Muscle of back (tissue), 11 donors: ENCODE measurements around the gene CPLX3. TPM values are rescaled to one million over a fixed set of nuclear protein-coding genes. Genes with fewer than 3 reads are reported as not detected.

ENCODE experiments used
- DNase-seq, 3 donors: peaks; one replicate each; pipeline versions ENCODE4 v3.0.0 to v3.0.0-alpha.2; 2013
- polyA plus RNA-seq, 10 donors: library from polyadenylated mRNA; unstranded; fragments of 120-200 nt; gene quantifications; one replicate each; pipeline ENCODE4 v1.2.1, GENCODE V29; 2013; ENCODE audit not compliant: insufficient read length in 10 of 10

The CPLX3 gene
- polyA plus RNA-seq, 10 donors: 0.10 TPM; not detected in 9

DNA sequence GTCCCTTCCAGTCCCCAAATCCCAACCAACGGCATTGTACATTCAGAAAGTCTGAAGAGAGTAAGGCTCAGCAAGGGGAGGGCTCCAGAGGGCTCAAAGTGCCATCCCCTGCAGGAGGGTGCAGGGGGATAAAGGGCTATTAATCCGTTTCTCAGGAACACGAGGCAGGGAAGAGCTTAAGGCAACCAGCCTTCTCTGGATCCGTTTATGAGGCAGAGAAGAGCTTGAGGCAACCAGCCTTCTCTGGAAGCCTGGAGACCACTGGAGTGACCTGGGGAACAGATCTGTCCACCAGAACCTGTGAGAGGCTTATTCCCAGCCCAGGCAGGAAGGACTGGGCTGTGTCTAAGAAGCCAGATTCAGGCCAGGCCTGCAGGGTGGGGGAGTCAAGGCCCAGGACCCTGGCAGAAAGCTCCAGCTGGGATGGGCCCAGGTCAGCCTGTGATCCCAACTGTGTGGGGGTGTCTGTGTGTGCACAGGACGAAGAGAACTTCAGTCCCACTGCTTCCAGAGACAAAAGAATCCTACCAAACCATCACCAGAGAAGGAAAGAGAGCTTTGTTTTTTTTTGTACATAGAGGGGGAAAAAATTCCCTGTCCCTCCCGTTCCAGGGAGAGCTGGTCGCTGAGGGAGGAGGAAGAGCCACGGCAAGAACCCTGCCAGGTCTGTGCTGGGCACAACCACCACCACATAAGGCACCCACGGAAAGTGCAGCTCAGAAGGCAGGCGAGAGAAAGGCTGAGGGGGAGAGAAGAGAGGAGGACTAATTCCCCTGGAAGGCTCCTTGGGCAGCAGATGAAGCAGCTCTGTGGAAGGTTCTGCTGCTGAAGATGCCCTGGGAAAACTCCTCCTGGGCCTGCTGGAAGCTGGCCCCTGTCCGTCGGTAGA is 18.1 kb downstream of the CPLX3 start:
- no peak for DNase-seq

DNA sequence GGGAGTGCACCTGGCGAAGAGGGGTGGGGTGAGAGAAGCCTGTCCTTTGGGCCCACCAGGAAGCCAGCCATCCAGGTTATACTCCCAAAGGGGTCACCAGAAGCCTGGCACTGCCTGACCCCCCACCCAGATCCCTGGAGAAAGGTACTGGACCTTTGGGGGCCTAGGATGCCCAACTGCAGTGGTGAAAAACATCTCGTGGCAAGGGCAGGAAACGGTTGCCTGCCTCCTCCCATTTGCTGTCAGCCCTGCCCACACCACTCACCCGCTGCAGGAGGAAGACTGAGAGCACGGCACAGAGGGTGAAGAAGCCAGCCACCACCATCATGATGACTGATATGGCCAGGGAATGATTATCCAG is 18.8 kb downstream of the CPLX3 start:
- DNase-seq: no peak

DNA sequence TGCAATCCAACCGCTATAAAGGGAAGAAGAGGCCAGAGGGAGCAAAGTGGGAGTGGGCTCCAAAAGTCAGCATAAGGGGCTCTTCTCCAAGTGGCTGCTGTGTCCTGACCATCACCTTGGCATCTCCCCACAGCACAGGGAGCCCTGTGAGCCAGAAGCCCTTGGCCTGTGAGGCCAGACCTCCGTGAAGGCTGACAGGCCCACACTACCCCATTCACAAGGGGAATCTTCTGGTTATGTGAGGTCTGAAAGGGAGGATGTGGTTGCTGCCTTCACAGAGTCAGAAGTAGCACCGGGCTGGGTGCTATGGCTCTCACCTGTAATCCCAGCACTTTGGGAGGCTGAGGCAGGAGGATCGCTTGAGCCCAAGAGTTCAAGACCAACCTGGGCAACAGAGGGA is 19.2 kb downstream of the CPLX3 start:
- DNase-seq: no peak

DNA sequence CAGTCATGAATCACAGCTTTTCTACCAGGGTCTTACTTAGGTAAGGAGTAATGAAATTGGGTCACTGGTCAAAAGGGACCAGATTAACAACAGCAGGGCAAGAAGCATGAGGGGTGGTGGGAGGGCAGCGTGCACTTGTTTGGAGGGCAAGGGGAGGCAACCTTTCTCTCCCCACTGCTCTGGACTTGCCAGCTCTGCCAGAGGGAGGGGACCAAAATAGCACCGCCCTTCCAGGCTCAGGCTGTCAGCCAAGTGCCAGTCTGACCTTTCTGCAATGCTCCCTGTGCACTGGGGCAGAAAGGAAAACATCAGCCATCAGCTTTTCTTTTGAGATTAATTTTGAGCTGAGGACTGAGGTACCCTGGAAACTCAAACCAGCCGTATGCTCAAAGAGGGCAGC is 21.0 kb downstream of the CPLX3 start:
- DNase-seq: no peak

DNA sequence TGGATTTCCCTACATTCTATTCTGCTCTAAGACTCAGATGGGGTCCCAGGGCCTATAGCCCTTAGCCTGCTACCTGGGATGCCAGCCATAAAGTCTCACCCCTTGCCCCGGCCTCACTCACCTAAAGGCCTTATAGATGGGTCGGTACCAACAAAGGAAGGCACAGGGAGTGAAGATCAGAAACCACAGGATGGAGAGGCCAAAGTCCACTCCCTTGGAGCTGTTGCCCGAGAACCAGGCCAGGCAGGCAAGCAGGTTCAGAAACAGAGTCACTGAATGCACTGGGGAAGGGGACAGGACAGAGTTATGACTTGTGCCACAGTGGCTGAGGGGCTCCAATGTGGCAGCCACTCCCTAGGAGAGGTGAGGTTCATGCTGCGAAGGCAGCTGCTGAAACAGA is 24.0 kb downstream of the CPLX3 start:
- no peak for DNase-seq

DNA sequence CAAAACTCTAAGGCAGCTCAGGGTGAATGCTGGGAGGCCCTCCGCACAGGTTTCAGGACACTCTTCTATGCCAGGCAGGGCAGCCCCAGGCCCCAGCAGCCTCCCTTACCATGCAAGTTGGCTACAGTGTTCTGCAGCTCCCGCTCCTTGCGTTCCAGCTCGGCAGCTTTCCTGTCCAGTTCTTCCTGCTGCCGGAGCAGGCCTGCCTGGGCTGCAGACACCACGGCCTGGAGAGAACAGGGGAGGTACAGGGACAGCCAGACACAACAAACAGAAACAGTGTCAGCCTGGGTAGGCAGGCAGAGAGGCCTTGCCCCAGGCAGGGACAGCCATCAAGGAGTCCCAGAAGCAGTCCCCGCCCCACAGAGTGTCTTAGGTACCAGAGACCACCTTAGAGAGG is 25.5 kb downstream of the CPLX3 start:
- no peak for DNase-seq

DNA sequence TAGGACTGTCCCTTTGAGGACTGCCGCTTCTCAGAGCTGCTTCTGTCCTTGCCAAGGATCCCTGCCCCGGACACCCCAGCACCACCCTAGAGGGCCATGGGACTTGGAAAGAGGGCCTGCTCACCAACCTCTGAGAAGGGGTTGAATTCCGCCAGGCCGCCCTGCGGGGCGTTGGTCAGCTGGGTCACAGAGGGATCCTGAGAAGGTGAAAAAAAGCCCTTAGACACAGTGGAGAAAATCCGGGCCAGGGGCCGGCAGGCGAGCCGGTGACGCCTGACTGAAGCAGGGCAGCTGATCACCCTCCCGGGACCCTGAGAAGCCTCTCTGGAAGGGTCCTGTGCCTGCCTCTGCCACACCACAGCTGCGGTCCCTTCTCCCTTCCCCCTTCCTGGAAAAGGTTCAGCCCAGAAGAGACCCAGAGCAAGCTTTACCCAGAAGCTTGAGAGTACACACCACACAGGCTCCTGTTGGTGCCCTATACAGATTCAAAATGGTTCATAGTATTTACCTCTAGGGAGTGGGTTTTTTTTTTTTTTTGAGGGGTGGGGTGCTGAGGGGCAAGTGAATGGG is 28.1 kb downstream of the CPLX3 start:
- no peak for DNase-seq

DNA sequence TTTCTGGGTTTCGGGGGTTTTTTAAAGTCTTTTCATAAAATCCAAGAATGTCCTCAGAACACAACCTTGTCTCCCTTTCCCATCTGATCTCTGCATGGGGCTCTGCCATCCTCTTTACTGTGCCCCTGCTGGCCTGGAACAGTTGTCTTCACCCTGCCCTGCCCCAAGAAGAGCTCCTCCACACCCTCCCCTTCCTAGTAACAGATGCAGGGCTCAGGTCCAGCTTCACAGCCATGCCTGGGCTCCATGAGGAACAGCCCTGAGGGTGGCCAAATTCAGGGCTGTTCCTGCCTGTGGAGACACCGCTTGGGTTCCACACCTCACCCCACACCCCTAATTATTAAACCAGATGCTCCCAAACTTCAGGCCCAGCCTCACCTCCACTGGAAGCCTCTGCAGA is 29.4 kb downstream of the CPLX3 start:
- peak in 2 of 3 donors; percentile 60 to 65 for DNase-seq

DNA sequence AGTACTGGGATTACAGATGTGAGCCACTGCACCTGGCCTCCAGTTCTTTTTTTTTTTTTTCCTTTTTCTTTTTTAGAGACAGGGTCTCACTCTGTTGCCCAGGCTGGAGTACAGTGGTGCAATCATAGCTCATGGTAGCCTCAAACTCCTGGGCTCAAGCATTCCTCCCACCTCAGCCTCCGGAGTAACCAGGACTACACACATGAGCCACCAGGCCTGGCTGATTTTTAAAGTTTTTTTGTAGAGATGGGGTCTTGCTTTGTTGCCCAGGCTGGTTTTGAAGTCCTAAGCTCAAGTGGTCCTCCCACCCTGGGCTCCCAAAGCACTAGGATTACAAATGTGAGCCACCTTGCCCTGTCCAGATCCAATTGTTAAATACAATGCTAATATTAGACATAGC is 30.1 kb downstream of the CPLX3 start:
- no peak for DNase-seq

DNA sequence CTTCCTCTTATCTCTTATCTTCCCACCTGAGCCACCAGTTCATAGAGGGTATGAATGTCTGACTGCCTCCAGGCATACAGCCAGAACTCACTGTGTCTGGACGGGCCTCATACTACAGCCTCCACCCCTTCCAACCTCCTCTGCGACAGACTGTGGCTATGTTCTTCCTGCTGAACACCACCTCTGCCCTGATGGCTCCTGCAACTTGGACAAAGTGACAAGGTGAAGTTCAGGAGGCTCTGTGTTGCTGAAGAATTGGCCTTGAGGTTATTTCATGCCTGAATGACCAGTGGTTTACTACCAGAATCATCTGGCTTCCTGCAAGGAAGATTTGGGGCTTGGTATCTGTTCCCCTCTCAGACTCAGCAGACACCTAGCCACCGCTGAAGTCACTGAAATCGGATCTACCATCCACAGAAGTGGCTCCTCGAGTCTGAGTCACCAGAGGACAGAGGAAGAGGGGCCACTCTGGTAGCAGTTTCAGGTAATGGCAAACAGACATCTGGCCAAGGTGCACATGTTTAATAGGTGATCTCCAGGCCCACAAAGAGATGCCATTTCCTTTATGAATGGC is 30.7 kb downstream of the CPLX3 start:
- DNase-seq: no peak

DNA sequence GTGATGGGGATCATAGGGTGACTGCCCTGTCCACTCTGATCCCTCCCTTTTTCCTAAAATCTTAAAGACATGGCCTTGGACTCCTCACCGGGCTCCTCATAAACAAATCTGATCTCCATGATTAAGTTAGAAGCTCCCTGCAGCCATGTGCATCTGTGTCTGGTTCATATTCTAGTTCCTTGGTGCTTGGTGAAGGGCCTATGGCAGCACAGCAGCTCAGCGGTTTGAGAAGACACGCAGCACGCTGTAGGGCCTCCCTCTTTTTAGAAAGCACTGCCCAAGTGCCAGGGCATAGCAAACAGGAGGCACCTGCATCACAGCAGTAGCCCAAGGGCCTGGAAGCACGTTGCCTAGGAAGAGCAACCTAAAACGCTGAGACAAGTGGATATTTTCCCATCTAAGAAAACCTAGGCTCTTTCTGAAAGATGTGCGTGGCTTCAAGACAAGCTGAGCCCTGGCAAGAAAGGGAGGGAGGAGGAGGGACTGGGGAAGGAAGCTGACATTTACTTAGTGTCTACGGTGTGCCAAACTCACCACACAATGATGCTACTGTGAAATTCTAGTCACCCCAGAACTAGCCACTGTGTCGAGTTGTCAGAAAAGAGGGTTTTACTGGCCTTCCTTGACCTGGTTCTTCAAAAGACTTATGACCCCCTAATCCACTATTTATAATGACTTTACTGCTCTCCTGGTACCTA is 31.4 kb downstream of the CPLX3 start:
- DNase-seq: no peak

DNA sequence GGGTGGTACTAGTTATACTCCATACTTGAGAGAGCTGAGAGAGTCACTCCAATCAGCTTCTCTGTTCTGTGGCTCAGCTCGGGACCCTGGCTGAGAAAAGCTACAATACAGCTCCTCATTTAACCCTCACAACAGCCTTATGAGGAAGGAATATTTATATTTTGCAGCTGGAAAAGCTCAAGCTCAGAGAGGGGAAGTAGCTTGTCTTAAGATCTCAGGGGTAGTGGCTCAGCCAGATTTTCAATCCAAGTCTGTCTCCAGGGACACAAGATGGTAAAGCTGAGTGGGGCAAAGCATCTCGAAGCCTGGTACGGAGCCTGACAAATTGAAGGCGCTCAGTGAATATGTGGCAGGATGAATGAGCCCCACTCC is 31.9 kb downstream of the CPLX3 start:
- no peak for DNase-seq

DNA sequence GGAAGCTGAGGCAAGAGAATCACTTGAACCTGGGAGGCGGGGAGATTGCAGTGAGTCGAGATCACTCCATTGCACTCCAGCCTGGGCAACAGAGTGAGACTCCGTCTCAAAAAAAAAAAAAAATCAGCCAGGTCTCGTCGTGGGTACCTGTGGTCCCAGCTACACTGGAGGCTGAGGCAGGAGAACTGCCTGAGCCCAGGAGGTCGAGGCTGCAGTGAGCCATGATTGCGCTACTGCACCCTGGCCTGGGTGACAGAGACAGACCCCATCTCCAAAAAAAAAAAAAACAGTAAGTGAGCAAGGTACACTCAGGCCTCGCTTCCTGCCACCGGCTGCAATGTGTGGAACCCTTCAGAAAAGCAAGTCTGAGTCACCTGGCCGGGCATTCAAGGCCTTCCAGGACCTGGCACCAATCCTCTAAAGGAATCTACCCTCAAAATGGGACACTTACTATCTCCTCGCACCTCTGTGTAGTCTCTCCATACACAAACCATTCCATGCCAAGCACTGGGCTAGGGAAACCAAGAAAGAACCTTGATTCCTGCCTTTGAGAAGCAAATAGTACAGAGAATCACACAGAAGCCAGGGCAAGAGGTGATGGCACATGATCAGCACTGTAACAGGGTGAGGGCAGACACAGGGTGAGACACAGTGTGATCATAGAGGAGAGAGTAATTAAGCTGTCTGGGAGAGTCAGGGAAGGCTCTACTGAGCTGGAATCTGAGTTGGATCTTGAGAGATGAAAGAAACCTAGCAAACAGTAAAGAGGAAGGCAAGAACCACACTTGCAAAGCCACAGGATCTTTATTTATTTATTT is 37.0 kb downstream of the CPLX3 start:
- DNase-seq: no peak

DNA sequence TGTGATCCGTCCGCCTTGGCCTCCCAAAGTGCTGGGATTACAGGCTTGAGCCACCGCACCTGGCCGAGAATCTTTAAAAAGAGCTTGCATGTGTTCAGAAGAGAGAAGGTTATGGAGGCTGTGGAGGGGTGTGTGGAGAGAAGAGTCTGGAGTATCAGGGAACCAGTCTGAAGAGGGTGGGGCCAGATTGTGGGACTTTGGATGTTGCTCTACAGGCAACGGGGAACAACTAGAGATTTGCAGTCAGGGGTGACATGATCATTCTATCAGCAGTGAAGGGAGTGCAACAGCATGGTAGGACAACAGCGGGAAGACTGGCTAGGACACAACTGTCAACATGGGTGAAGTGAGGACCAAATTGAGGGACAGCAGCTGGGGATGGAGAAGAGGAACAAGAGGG is 37.9 kb downstream of the CPLX3 start:
- DNase-seq: no peak

DNA sequence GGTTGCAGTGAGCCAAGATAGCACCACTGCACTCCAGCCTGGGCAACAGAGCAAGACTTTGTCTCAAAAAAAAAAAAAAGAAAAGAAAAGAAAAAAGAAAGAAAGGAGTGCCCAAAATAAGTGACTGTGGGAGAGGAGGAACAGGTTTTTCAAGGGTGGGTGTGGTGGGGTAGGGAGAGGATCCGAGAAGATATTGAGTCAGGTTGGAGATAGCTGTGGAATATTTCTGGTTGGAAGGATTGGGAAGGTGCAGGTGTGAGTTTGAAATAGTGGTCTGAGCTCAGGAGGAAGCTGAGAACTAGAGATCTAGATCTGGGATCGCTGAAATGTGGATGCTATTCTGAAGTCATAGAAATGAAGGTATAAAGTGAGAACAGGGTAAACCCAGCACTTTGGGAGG is 38.9 kb downstream of the CPLX3 start:
- no peak for DNase-seq

DNA sequence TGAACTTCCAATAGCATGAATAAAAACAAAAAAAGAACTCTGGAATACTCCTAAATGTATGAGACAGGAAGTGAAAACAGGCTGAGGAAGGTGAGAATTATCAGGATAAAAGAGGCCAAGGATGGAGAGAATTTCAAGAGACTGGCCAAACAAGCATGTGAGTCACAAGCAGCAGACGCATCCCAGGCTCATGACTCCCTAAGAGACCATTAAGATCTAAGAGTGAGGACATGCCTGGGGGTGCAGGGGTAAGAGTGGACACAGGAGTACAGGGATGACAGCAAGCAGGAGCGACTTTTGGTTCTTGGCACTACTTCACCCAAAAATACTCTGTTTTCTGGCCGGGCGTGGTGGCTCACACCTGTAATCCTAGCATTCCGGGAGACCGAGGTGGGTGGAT is 39.7 kb downstream of the CPLX3 start:
- DNase-seq: no peak

DNA sequence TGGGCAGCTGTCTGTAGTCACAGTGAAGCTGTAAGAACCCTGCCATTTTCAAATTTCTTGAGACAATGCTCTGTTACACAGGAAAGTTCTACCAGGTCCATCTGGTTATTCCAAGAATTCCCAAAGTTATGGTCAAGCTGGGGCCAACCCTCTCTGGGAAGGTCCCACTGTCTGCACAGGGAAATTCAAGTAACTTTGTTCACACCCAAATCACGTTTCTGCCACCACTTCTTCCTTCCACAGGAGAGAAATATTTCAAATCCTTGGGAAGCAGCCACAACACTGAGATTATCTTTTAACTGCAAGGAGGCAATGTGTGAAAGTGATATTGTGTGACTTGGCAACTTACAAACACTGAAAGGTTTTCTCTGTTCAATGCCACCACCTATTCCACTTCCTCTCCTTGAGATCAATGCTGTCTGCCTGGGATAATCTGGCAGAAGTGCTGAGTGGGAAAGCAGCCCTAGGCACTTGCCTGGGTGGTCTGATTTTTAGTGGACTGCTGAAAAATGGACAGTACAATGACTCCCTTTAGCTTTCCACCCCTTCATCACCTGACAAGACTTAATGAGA is 41.1 kb downstream of the CPLX3 start:
- no peak for DNase-seq

DNA sequence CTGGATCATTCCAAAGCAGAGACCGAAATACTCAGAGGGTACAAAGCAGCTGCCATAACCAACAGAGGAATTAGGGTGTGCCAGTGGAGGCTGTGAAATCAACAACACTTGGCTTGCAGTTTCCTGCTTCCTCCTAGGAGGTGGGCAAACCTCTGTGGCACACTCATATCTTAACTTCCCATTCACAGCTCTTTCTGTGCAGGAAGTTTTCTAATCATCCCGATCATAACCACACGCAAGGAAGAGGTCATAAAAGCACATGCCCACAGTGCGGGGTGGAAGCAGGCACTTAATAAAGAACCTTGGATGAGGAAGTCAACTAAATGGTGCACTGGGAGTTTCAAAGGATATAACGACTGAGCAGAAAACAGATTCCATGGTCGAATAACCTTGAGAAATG is 41.6 kb downstream of the CPLX3 start:
- peak in 1 of 3 donors; percentile 28 for DNase-seq

DNA sequence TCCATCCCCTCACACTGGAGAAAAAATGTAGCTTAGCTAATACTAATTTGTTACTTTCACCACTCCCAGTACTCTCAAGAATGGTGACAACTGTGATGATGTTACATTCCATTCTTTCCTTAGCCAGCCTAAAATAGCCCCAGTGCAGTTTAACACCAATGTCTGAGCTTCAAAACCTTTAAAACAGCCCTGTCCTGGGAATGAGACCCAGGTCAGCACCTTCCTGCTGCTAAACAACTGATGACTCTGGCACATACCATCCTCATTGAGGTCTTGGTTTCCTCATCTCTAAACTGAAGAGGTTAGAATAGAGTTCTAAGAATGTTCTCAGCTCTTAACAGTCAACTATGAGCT is 42.9 kb downstream of the CPLX3 start:
- no peak for DNase-seq

DNA sequence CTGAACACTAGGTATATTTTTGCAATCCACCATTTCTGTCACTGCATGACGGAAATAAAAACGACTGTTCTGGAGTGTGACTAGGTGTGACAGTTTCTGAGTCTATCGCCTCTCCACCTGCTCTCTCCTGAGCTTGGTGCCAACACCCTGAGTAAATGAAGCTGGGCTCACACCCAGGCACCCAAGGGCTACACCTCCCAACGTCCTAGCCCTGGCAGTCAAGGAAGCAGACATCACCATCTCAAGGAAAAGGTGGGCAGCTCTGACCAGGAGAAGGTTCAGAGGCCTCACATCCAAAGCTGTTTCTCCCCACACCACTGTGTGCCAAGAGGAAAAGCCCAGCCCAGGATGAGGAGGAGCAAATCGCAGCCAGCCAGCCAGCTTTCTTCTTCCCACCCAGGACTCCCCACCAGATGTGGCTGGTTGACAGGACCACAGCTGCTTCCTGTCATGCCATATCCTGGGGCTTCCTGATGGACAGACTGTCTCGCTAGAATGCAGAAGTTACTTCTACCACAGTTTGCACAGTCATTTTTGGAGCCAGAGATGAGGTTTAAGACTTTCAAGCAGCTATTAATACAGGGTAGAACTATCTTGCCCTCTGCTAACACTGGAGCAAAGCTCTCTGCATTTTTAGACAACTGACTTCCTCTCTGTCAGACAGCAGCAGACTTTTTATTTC is 43.4 kb downstream of the CPLX3 start:
- DNase-seq: peak in 2 of 3 donors; percentile 40 to 63
